ENCODE measurements around the gene TNIP2.
A peak's percentile ranks its signal among the peaks of the same experiment; 100 is the strongest.
"Not testable (repeated sequence)": the region's sequence is repeated elsewhere in the genome, so short reads cannot be mapped to it uniquely, and the experiment has no call there.

The TNIP2 gene

DNA sequence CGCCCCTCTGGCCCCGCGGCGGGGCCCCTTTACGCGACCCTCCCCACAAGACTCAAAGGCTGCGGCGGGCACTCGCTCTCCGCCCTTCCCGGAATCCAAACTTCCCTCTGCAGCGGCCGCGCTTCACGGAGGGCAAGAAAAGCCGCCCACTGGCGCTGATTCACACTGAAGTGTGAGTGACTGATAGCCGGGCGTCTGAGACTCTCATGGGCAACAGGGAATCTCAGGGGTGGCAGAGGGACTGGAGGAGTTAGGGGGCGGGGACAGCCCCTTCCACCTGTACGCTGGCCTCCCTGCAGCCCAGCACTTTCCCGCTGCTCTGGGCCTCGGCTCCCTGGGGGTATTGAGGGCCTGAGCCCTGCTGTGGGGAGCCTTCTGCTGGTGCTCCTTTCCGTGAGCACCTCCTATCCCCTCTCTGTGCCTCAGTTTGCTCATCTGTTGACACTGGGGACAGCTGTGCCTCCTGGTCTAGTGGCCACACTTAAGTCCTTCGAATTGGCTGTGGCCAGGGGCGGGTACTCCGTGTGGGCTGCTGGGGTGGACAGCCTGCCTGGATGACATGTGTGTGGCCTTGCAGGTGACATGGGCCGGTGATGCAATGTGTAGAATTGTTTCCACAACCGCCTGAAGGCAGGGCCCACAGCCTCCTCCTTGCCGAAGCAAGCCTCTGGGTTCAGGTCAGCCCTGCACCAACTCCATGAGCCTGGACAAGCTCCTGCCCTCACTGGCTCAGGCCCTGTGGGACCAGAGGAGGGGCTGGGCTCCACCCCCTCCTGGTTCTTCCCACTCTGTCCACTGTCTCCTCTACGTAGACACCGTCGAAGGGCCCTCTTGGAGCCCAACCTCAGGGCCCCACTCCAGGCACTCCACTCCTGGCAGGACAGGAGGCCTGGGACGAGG, 37.7 kb upstream of the TNIP2 start:
- peak; percentile 30 to 44 for ATAC-seq

DNA sequence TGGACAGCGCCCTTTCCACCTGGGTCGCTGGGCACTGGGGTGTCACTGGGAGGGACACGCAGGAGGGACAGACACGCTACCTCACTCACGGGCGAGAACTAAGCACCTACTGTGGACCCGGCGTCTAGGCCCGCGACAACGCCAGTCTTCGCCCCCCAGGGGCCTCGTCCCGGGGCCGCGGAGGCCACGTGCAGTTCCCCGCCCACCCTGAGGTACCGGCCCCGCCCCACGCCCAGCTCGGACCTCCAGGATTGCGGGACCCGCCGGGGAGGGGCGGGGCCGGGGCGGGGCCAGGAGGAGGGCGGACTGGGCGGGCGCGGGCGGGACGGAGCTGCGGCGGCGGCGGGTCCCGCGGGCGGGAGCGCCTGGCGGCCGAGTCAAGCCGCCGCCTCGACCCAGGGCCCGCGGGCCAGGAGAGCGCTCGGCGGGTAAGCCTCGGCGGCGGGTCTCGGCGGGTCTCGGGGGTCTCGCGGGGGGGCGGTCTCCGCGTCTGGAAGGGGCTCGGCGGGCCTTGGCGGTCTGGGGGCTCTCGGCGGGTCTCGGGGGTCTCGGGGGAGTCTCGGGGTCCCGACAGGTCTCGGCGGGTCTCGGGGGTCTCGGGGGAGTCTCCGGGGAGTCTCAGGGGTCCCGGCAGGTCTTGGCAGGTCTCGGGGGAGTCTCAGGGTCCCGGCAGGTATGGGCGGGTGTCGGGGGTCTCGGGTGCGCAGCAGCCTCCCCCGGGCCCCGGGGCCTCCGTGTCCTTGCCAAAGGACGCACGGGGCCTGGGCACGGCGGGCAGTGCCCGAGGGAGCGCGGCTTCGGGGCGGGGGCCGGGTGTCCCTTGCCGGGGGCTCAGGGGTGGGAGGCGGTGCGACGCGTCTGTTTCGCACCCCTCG, 36.8 kb upstream of the TNIP2 start, which contains the start of gene SH3BP2:
Gene SH3BP2, plus strand, starts transcription at position 375 of the 875 bp plus-strand sequence. CDS start 27,533 bp downstream, outside the sequence.
- peak; percentile 54 to 60 for ATAC-seq

- no peak for ATAC-seq
These were observed 36.2 kb upstream of the TNIP2 start for GRCh38 chr4:2792396-2792710.

- ATAC-seq: no peak
These were observed 35.6 kb upstream of the TNIP2 start for GRCh38 chr4:2791518-2792395.

DNA sequence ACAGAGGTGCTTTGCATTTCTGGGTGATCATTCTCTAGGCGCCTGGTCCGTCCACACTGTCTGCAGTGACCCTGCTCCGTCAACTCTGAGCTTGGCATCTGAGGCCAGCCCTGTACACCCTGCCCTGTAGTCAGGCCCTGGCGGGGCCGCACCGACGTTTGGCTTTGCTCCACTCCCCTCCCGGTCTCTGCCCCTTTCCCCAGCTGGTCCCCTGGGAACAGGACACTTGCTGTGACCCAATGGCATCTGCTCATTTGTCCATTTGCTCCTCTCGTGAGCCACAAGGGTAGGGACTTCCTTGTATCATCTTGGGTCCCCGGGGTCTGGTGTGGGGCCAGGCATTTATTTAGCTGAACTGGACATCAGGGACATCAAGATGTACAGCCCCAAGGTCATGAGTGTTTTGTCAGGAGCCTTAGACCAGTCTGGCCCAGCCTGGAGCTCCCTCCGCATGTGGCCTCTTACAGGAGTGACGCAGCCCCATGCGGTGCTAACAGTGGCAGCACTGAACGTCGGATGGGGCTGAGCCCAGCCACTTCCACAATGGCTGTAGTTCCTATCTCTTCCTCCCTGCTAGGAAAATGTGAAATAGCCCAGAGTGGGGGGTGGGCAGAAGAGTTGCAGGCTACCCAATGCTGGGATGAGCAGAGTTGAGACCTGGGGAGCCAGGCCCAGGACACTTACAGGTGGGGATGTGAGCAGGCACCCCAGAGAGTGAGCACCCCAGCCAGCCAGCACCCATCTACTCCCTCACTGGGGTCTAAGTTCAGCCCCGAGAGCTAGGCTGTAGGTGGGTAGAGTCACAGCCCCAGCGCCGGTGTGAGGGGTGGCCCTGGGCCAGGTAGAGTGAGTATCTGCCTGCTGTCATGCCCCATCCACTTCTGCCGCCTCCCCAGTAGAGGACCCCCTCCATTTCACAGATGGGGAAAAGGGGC, 34.7 kb upstream of the TNIP2 start:
- no peak for ATAC-seq

DNA sequence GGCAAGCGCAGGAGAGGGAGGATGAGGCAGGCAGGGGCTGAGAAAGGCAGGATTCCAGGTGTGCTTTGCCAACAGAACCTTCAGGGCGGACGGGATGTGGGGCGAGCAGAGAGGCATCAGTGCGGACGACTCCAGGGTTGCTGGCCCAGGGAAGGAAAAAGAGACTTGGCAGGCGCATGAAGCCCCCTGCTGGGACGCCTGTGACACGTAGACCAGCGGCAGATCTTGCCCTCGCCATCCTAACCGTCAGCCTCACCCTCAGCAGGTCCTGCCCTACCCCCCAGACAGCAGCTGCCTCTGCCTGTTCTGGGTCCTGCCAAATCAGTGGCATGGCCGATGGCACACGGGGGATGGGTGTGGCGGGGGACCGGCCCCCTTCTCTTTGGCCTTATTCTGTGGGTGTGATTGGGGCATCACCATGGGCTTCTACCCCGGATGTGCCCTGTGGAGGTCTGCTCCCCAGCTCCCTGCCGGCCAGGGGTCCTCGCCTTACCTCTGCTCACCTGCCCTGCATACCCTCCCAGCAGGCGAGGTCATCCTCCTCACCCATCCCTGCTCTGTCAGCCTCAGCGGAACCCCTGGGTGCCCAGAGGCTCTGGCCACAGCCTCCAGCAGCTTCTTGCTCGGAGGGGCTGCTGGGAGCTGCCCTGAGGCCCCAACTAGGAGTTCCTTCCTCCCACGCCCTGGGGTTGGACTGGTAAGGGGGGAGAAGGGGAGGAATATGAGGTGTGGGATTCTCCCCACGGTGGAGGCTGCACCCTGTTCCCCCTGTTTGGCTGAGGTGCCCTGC, 33.9 kb upstream of the TNIP2 start:
- no peak for ATAC-seq

DNA sequence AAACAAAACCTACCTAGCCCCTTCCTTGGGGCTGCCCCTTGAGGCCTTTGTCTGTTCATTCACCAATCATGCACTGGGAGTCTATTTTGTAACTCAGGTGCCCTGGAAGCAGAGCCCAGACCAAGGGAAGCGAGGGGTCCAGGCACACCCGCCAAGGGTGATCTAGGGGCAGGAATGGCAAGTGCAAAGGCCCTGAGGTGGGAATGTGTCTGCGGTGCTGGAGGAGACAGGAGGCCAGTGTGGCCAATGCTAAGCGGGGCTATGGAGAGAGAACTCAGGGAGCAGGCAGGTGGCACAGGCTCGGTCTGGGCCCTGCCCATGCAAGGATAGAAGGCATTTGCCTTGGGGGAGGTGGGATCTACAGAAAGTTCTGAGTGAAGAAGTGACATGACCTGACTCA, 33.2 kb upstream of the TNIP2 start:
- ATAC-seq: no peak

GRCh38 chr4:2788532-2789103, 32.5 kb upstream of the TNIP2 start:
- no peak for ATAC-seq

DNA sequence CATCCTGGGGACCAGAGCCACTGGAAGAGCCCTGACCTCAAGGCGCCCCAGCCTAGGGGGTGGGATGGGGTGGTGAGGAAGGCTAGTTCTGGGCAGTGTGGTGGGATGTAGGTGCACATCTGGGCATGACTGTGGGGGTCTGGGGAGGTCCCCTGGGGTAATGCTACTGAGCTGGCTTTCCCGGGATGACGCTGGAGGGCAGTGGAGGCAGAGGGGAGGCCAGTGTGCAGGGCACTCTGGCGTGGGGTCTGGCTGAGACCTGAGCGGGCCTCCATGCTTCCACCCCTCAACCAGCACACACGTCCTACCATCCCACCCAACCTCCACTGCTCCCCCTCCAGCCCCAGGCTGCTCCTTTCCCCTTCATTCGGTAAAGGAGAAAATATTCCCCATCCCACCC, 32.0 kb upstream of the TNIP2 start:
- no peak for ATAC-seq

- ATAC-seq: peak; percentile 37 to 39
These were observed 31.3 kb upstream of the TNIP2 start for GRCh38 chr4:2787230-2788100.

DNA sequence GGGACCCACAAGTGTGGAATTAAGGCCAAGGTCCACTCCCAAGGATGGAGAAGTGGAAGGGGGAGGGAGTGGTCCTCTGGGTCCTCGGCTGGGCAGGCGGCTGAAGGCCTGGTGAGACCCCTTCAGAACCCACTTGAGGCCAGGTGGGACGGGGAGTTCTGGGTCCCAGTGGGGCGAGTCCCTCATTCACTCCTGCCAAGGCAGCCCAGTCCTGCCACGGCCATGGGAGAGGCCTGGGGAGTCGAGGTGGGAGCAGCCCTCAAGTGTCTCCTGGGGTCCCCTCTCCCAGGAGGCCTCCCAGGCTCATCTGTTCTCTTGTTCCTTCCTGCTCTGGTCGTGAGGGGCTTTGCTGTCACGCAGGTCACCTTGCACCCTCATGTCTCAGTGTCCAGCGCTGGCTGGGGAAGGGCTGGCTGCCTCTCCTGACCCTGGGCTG, 30.7 kb upstream of the TNIP2 start:
- no peak for ATAC-seq

GRCh38 chr4:2786152-2786671, 30.1 kb upstream of the TNIP2 start:
- ATAC-seq: peak; percentile 84 to 86

DNA sequence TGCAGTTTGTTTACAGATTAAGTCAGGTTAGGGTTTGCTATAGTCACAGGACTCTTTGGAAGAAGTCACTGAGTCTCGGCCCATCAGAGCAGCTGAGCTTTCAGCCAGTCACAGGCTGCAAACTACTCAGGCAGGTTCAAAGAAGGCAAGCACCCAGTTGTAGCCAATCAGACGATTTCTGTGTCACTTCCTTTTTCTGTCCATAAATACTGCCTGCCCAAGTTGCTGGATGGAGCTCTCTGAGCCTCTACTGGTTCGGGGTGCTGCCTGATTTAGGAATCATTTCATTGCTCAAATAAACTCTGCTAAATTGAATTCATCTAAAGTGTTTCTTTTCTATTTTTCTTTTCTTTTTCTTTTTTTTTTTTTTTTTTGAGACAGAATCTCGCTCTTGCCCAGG, 29.5 kb upstream of the TNIP2 start:
- ATAC-seq: peak; percentile 57 to 61

- ATAC-seq: no peak
These were observed 27.7 kb upstream of the TNIP2 start for GRCh38 chr4:2783790-2784189.

DNA sequence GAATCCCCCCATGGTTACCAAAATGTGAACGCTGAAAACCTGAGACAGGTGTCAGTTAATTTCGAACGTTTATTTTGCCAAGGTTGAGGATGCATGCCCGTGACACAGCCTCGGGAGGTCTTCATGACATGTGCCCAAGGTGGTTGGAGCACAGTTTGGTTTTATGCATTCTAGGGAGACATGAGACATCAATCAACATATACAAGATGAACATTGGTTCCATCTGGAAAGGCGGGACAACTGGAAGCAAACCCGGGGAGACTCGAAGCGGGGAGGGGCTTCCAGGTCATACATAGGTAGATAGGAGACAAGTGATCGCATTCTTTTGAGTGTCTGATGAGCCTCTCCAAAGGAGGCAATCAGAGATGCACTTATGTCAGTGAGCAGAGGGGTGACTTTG, 25.8 kb upstream of the TNIP2 start:
- ATAC-seq: no peak

DNA sequence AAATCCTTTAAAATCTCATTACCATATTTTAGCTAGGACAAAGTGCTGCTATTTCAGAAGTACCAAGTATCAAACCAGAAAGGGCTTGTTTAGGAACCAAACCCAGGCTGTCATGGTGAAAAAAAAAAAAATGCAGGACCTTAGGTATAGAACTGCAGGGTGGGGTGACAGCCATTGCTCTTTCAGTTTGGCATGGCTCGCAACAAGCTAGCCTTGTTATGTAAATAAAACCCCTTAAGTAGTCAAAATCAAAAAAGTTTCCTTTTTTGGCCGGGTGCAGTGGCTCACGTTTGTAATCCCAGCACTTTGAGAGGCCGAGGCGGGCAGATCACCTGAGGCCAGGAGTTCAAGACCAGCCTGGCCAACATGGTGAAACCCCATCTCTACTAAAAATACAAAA, 24.5 kb upstream of the TNIP2 start:
- ATAC-seq: not testable (repeated sequence)

GRCh38 chr4:2771264-2771663, 15.1 kb upstream of the TNIP2 start:
- ATAC-seq: peak in 1 of 2 donors; percentile 32

DNA sequence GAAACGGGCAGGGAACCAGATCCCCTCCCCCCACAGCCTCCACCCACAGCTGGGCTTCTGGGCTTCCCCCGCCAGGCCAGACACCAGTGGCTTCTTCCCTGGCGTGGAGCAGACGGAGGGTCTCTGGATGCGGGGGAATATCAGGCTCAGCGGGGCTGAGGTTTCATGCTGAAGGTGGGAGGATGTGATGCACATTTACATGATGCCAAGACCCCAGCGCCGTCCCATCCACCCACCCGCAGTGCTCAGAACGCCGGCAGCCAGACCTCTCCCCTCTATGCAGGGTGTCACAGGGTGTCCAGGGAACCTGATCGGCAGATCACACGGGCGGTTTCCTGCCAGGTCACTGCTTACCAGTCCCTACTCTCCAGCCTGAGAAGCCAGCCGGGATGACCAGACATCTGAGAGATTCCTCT, 12.8 kb upstream of the TNIP2 start:
- no peak for ATAC-seq

DNA sequence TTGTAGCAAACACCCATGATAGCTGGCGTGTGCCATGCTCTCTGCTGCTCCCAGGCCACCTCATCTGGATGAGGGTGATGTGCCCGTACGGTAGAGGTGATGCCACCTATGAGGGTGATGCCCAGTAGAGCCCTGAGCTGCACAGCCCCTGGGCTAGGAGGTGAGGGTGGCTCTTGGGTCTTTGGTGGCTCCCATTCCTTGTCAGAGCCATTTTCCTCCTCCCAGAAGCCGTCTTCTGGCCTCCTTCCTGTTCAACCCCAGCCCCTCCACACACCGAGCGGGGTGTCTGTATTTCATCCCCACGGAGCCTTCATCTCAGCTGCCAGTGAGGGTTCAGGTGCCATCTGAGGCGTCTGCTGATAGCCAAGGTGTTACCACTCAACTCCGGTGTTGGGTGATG, 12.0 kb upstream of the TNIP2 start:
- ATAC-seq: no peak

Data from activated CD4-positive, CD25-positive, alpha-beta regulatory T cell treated with anti-CD3 and anti-CD28 coated beads, Interleukin-2, amount 50 U/mL, for 24 hours (primary cell).